ENCODE measurements around the gene MEGF11. TPM values are rescaled to one million over a fixed set of nuclear protein-coding genes. Genes with fewer than 3 reads are reported as not detected.
"Not testable (repeated sequence)": the region's sequence is repeated elsewhere in the genome, so short reads cannot be mapped to it uniquely, and the experiment has no call there.

The MEGF11 gene
- total RNA-seq, 2 donors from 2014 or later = not detected

GRCh38 chr15:66288551-66289185, 35.1 kb upstream of the MEGF11 start:
- ATAC-seq (no peak), DNase-seq (no peak)
- Mint-ChIP-seq H3K4me3 (no peak overlapping the region), H3K27ac (no peak overlapping the region), H3K27me3 (no peaks in the 10 kb centered on the region), H3K36me3 (ENCODE audit: low read depth) (no peaks in the 10 kb centered on the region), H3K4me1 (peaks cover 14% of the 10 kb centered on the region)
- no peaks in the 10 kb centered on the region for H3K9me3 ChIP-seq (ENCODE audit: control insufficient read depth, low read length, poor library complexity, severe bottlenecking)

- no peaks in the 10 kb centered on the region for H3K27me3 Mint-ChIP-seq
- H3K4me3 Mint-ChIP-seq = no peak overlapping the region
- no peak overlapping the region for H3K27ac Mint-ChIP-seq
- ATAC-seq (no peak), DNase-seq (no peak)
- no peaks in the 10 kb centered on the region for H3K36me3 Mint-ChIP-seq (ENCODE audit: low read depth)
- H3K9me3 ChIP-seq (ENCODE audit: control insufficient read depth, low read length, poor library complexity, severe bottlenecking) = no peaks in the 10 kb centered on the region
- H3K4me1 Mint-ChIP-seq = peaks cover 14% of the 10 kb centered on the region
These were observed 34.5 kb upstream of the MEGF11 start for GRCh38 chr15:66288093-66288492.

- no peaks in the 10 kb centered on the region for H3K36me3 Mint-ChIP-seq (ENCODE audit: low read depth)
- ATAC-seq = no peak
- peaks cover 13% of the 10 kb centered on the region for H3K4me1 Mint-ChIP-seq
- H3K27me3 Mint-ChIP-seq = no peaks in the 10 kb centered on the region
- no peak overlapping the region for H3K4me3 Mint-ChIP-seq
- no peak overlapping the region for H3K27ac Mint-ChIP-seq
- no peaks in the 10 kb centered on the region for H3K9me3 ChIP-seq (ENCODE audit: control insufficient read depth, low read length, poor library complexity, severe bottlenecking)
- DNase-seq = no peak
These were observed 34.0 kb upstream of the MEGF11 start for GRCh38 chr15:66287461-66288057.

GRCh38 chr15:66285533-66286280, 32.2 kb upstream of the MEGF11 start:
- Mint-ChIP-seq H3K27ac (no peak overlapping the region), H3K27me3 (no peaks in the 10 kb centered on the region), H3K4me1 (peaks cover 3% of the 10 kb centered on the region), H3K36me3 (ENCODE audit: low read depth) (no peaks in the 10 kb centered on the region), H3K4me3 (no peak overlapping the region)
- ATAC-seq = no peak
- H3K9me3 ChIP-seq (ENCODE audit: control insufficient read depth, low read length, poor library complexity, severe bottlenecking) = no peaks in the 10 kb centered on the region
- no peak for DNase-seq

- no peaks in the 10 kb centered on the region for H3K4me1 Mint-ChIP-seq
- ATAC-seq (no peak), DNase-seq (no peak)
- H3K27ac Mint-ChIP-seq = no peak overlapping the region
- no peaks in the 10 kb centered on the region for H3K36me3 Mint-ChIP-seq (ENCODE audit: low read depth)
- H3K4me3 Mint-ChIP-seq = no peak overlapping the region
- peaks cover 12% of the 10 kb centered on the region for H3K27me3 Mint-ChIP-seq
- H3K9me3 ChIP-seq (ENCODE audit: control insufficient read depth, low read length, poor library complexity, severe bottlenecking) = no peaks in the 10 kb centered on the region
These were observed 30.7 kb upstream of the MEGF11 start for GRCh38 chr15:66284271-66284670.

GRCh38 chr15:66278671-66279070, 25.1 kb upstream of the MEGF11 start:
- DNase-seq = no peak
- H3K27me3 Mint-ChIP-seq = peaks cover 21% of the 10 kb centered on the region
- H3K4me3 Mint-ChIP-seq = no peak overlapping the region
- ATAC-seq = no peak
- no peaks in the 10 kb centered on the region for H3K36me3 Mint-ChIP-seq (ENCODE audit: low read depth)
- H3K4me1 Mint-ChIP-seq = no peaks in the 10 kb centered on the region
- no peak overlapping the region for H3K27ac Mint-ChIP-seq
- no peaks in the 10 kb centered on the region for H3K9me3 ChIP-seq (ENCODE audit: control insufficient read depth, low read length, poor library complexity, severe bottlenecking)

- no peak overlapping the region for H3K4me3 Mint-ChIP-seq
These were observed 24.5 kb upstream of the MEGF11 start for GRCh38 chr15:66278056-66278455.

GRCh38 chr15:66276546-66276945, 23.0 kb upstream of the MEGF11 start:
- ATAC-seq = no peak
- DNase-seq = no peak
- H3K27me3 Mint-ChIP-seq = peaks cover 21% of the 10 kb centered on the region

More at GRCh38 chr15:66278056-66278455, 24.5 kb upstream of the MEGF11 start:
- ATAC-seq = no peak
- Mint-ChIP-seq H3K4me1 (no peaks in the 10 kb centered on the region), H3K27ac (no peak overlapping the region), H3K27me3 (peaks cover 21% of the 10 kb centered on the region), H3K36me3 (ENCODE audit: low read depth) (no peaks in the 10 kb centered on the region)
- no peak for DNase-seq
- no peaks in the 10 kb centered on the region for H3K9me3 ChIP-seq (ENCODE audit: control insufficient read depth, low read length, poor library complexity, severe bottlenecking)

GRCh38 chr15:66275352-66275751, 21.8 kb upstream of the MEGF11 start:
- Mint-ChIP-seq H3K4me3 (no peak overlapping the region), H3K4me1 (no peaks in the 10 kb centered on the region), H3K27me3 (peaks cover 20% of the 10 kb centered on the region), H3K27ac (no peak overlapping the region), H3K36me3 (ENCODE audit: low read depth) (no peaks in the 10 kb centered on the region)
- no peak for DNase-seq
- no peak for ATAC-seq
- no peaks in the 10 kb centered on the region for H3K9me3 ChIP-seq (ENCODE audit: control insufficient read depth, low read length, poor library complexity, severe bottlenecking)

More at GRCh38 chr15:66276546-66276945, 23.0 kb upstream of the MEGF11 start:
- H3K9me3 ChIP-seq (ENCODE audit: control insufficient read depth, low read length, poor library complexity, severe bottlenecking) = no peaks in the 10 kb centered on the region
- Mint-ChIP-seq H3K4me1 (no peaks in the 10 kb centered on the region), H3K36me3 (ENCODE audit: low read depth) (no peaks in the 10 kb centered on the region), H3K4me3 (no peak overlapping the region), H3K27ac (no peak overlapping the region)

GRCh38 chr15:66270932-66271331, 17.4 kb upstream of the MEGF11 start:
- H3K4me1 Mint-ChIP-seq = no peaks in the 10 kb centered on the region
- peaks cover 2% of the 10 kb centered on the region for H3K36me3 Mint-ChIP-seq (ENCODE audit: low read depth)
- no peaks in the 10 kb centered on the region for H3K9me3 ChIP-seq (ENCODE audit: control insufficient read depth, low read length, poor library complexity, severe bottlenecking)
- H3K27me3 Mint-ChIP-seq = peaks cover 29% of the 10 kb centered on the region
- DNase-seq = no peak
- H3K27ac Mint-ChIP-seq = no peak overlapping the region
- no peak for ATAC-seq
- no peak overlapping the region for H3K4me3 Mint-ChIP-seq

GRCh38 chr15:66269326-66270090, 16.0 kb upstream of the MEGF11 start:
- H3K4me1 Mint-ChIP-seq = no peaks in the 10 kb centered on the region
- H3K27ac Mint-ChIP-seq = no peak overlapping the region
- peaks cover 33% of the 10 kb centered on the region for H3K27me3 Mint-ChIP-seq
- ATAC-seq = no peak
- DNase-seq = no peak
- peaks cover 2% of the 10 kb centered on the region for H3K36me3 Mint-ChIP-seq (ENCODE audit: low read depth)
- no peaks in the 10 kb centered on the region for H3K9me3 ChIP-seq (ENCODE audit: control insufficient read depth, low read length, poor library complexity, severe bottlenecking)
- H3K4me3 Mint-ChIP-seq = no peak overlapping the region

- Mint-ChIP-seq H3K27ac (no peak overlapping the region), H3K4me1 (no peaks in the 10 kb centered on the region), H3K4me3 (no peak overlapping the region), H3K27me3 (peaks cover 47% of the 10 kb centered on the region), H3K36me3 (ENCODE audit: low read depth) (peaks cover 4% of the 10 kb centered on the region)
- no peak for DNase-seq
- no peaks in the 10 kb centered on the region for H3K9me3 ChIP-seq (ENCODE audit: control insufficient read depth, low read length, poor library complexity, severe bottlenecking)
- no peak for ATAC-seq
These were observed 11.4 kb upstream of the MEGF11 start for GRCh38 chr15:66264859-66265513.

GRCh38 chr15:66262837-66263236, 9.3 kb upstream of the MEGF11 start:
- ATAC-seq; H3K4me3 Mint-ChIP-seq; H3K36me3 Mint-ChIP-seq (ENCODE audit: low read depth); H3K9me3 ChIP-seq (ENCODE audit: control insufficient read depth, low read length, poor library complexity, severe bottlenecking); H3K27ac Mint-ChIP-seq; DNase-seq; H3K4me1 Mint-ChIP-seq: not testable (repeated sequence)
- H3K27me3 Mint-ChIP-seq = peaks cover 30% of the 10 kb centered on the region

All from T-helper 17 cell (primary cell).